PC-3 (cell line): ENCODE results near the gene CNIH3. TPM values are rescaled to one million over a fixed set of nuclear protein-coding genes. Genes with fewer than 3 reads are reported as not detected.

Source experiments
- ATAC-seq: fragments of 200-7000 bp; cut with Tn5 transposase; 2 replicates; pipeline ENCODE4 v1.9.1; 2020; ENCODE audit warnings: mild to moderate bottlenecking, moderate library complexity
- BruUV-seq: library from RNA; stranded (reverse); fragments of 400-500 nt; replicated peaks from 2 replicates; lab custom pipeline; 2021; lab: Mats Ljungman, UMichigan
- CTCF ChIA-PET: fragments of 300-600 bp; sonication (Branson Sonifier 250); formaldehyde crosslinking; loops from one replicate; lab custom pipeline; 2022; ENCODE audit warnings: antibody characterized with exemption; lab: Charles Lee
- POLR2A ChIA-PET: fragments of 300-600 bp; sonication (Branson Sonifier 250); formaldehyde crosslinking; loops from one replicate; lab custom pipeline; 2022; ENCODE audit warnings: antibody characterized with exemption; ENCODE audit not compliant: unreplicated experiment; lab: Charles Lee
- DNase-seq: peaks from one replicate; pipeline ENCODE4 v3.0.0-alpha.2; 2015
- H2AFZ ChIP-seq: fragments of 300-600 bp; sonication (generic); 2 replicates; pipeline ENCODE4 v1.6.0; 2016; ENCODE audit warnings: antibody characterized with exemption, low read length
- H3F3A ChIP-seq: fragments of 300-600 bp; sonication (generic); one replicate; pipeline ENCODE4 v1.6.0; 2017; ENCODE audit warnings: antibody characterized with exemption, low read length, control low read depth, mild to moderate bottlenecking; ENCODE audit not compliant: unreplicated experiment
- H3K27ac ChIP-seq: fragments of 300-600 bp; sonication (generic); 2 replicates; pipeline ENCODE4 v1.5.1; 2016; ENCODE audit warnings: mild to moderate bottlenecking, low read length
- H3K27me3 ChIP-seq: fragments of 300-600 bp; sonication (generic); 2 replicates; pipeline ENCODE4 v1.6.1; 2016; ENCODE audit warnings: low read length, mixed read lengths
- H3K36me3 ChIP-seq: fragments of 300-600 bp; sonication (generic); 2 replicates; pipeline ENCODE4 v1.6.1; 2016; ENCODE audit warnings: low read depth, mixed run types, low read length, mixed read lengths
- H3K4me1 ChIP-seq: fragments of 300-600 bp; sonication (generic); 2 replicates; pipeline ENCODE4 v1.5.1; 2016; ENCODE audit warnings: low read length; ENCODE audit not compliant: insufficient read depth
- H3K4me2 ChIP-seq: fragments of 300-600 bp; sonication (generic); 2 replicates; pipeline ENCODE4 v1.6.0; 2016; ENCODE audit warnings: low read length
- H3K4me3 ChIP-seq: fragments of 300-600 bp; sonication (generic); 2 replicates; pipeline ENCODE4 v1.5.1; 2016; ENCODE audit warnings: mild to moderate bottlenecking, low read length, mixed read lengths
- H3K79me2 ChIP-seq: fragments of 300-600 bp; sonication (generic); 2 replicates; pipeline ENCODE4 v1.6.1; 2017; ENCODE audit warnings: low read length, mixed read lengths
- H3K9ac ChIP-seq: fragments of 300-600 bp; sonication (generic); 2 replicates; pipeline ENCODE4 v1.6.0; 2016; ENCODE audit warnings: mild to moderate bottlenecking, low read length
- H3K9me2 ChIP-seq: fragments of 300-600 bp; sonication (generic); replicated peaks from 2 replicates; pipeline ENCODE4 v1.6.1; 2016; ENCODE audit warnings: mixed run types, low read length, mixed read lengths
- H3K9me3 ChIP-seq: fragments of 300-600 bp; sonication (generic); 2 replicates; pipeline ENCODE4 v1.6.1; 2016; ENCODE audit warnings: low read length, mixed read lengths
- H4K20me1 ChIP-seq: fragments of 300-600 bp; sonication (generic); 2 replicates; pipeline ENCODE4 v1.6.1; 2016; ENCODE audit warnings: low read length, mixed read lengths
- CTCF ChIP-seq: fragments of 300-600 bp; sonication (generic); conservative IDR thresholded peaks from 2 replicates; pipeline ENCODE4 v1.5.1; 2017; ENCODE audit warnings: antibody characterized with exemption, low read depth, mild to moderate bottlenecking, low read length
- EZH2 ChIP-seq: fragments of 300-600 bp; sonication (generic); IDR thresholded peaks from one replicate; pipeline ENCODE4 v1.6.1; 2017; ENCODE audit warnings: antibody characterized with exemption, mild to moderate bottlenecking, low read length; ENCODE audit not compliant: unreplicated experiment
- EZH2phosphoT487 ChIP-seq: fragments of 300-600 bp; sonication (generic); IDR thresholded peaks from 2 replicates; pipeline ENCODE4 v1.6.1; 2018; ENCODE audit warnings: mild to moderate bottlenecking, antibody characterized with exemption, low read length, borderline replicate concordance
- intact Hi-C: fragments of 100-400 bp; cut with micrococcal nuclease; formaldehyde crosslinking; loops from 2 replicates; pipeline ENCODE4 v1.9.0; 2023
- total RNA-seq: library from RNA; depleted of rRNA; stranded (reverse); fragments of >200 nt; gene quantifications from 2 replicates; pipeline ENCODE4 v1.2.3, GENCODE V29; 2014

The CNIH3 gene
- total RNA-seq, 1 experiment from 2014 or later: 7.4 TPM

- Histone ChIP-seq H3K36me3 (no peaks in the 10 kb centered on the region), H3K9ac (no peak overlapping the region), H3K4me2 (no peak overlapping the region), H4K20me1 (no peaks in the 10 kb centered on the region), H3K79me2 (no peaks in the 10 kb centered on the region), H3K9me2 (no peaks in the 10 kb centered on the region), H3K27ac (no peak overlapping the region), H2AFZ (no peak overlapping the region), H3K4me1 (peaks cover 46% of the 10 kb centered on the region), H3K27me3 (no peaks in the 10 kb centered on the region), H3K4me3 (no peak overlapping the region), H3F3A (no peaks in the 10 kb centered on the region), H3K9me3 (no peaks in the 10 kb centered on the region)
- ChIA-PET POLR2A (no interaction called here), CTCF (interaction anchor here (1.0 kb wide), 1 partner anchor 282 kb away, joined by 3 read pairs; no protein-coding TSS in a partner anchor)
- no peak for TF ChIP-seq EZH2phosphoT487
- TF ChIP-seq CTCF: no peak
- no peak for TF ChIP-seq EZH2
- DNase-seq (no peak), ATAC-seq (no peak)
- intact Hi-C loops: no loop called here
- no TSS peak for BruUV-seq
These were observed 24.5 kb downstream of the CNIH3 start for GRCh38 chr1:224640587-224640986.

- peak; percentile 73 for DNase-seq
- H3K27ac ChIP-seq: no peak overlapping the region
- intact Hi-C loops: loop anchor here (1.0 kb wide), 1 partner anchor 127 kb away; no protein-coding TSS in a partner anchor
- CTCF ChIA-PET: interaction anchor here (1.0 kb wide), 1 partner anchor 282 kb away, joined by 3 read pairs; no protein-coding TSS in a partner anchor
- no peaks in the 10 kb centered on the region for H3K79me2 ChIP-seq
- H3K4me3 ChIP-seq: no peak overlapping the region
- peak; percentile 29; the same call in 1 of the 2 replicates for ATAC-seq
- no peak overlapping the region for H3K9ac ChIP-seq
- peaks cover 41% of the 10 kb centered on the region for H3K4me1 ChIP-seq
- no TSS peak for BruUV-seq
- no peaks in the 10 kb centered on the region for H3K36me3 ChIP-seq
- no peaks in the 10 kb centered on the region for H3K9me2 ChIP-seq
- H4K20me1 ChIP-seq: no peaks in the 10 kb centered on the region
- TF ChIP-seq EZH2phosphoT487 (no peak), CTCF (peak; percentile 69)
- H2AFZ ChIP-seq: no peak overlapping the region
- H3K27me3 ChIP-seq: no peaks in the 10 kb centered on the region
- POLR2A ChIA-PET: no interaction called here
- no peak overlapping the region for H3K4me2 ChIP-seq
- no peaks in the 10 kb centered on the region for H3F3A ChIP-seq
- H3K9me3 ChIP-seq: no peaks in the 10 kb centered on the region
These were observed 24.9 kb downstream of the CNIH3 start for GRCh38 chr1:224641030-224641429.

GRCh38 chr1:224643653-224644052, 27.5 kb downstream of the CNIH3 start:
- Histone ChIP-seq H2AFZ (no peak overlapping the region), H3K27me3 (no peaks in the 10 kb centered on the region), H3K4me1 (peaks cover 18% of the 10 kb centered on the region), H3K36me3 (no peaks in the 10 kb centered on the region), H3K79me2 (no peaks in the 10 kb centered on the region), H3K9me2 (no peaks in the 10 kb centered on the region), H3F3A (no peaks in the 10 kb centered on the region), H3K9ac (no peak overlapping the region), H3K4me2 (no peak overlapping the region), H3K4me3 (no peak overlapping the region), H3K27ac (no peak overlapping the region), H3K9me3 (no peaks in the 10 kb centered on the region), H4K20me1 (no peaks in the 10 kb centered on the region)
- ChIA-PET CTCF (interaction anchor here (0.9 to 1.0 kb wide), 2 partner anchors 101 to 208 kb away, joined by 3 read pairs; no protein-coding TSS in a partner anchor), POLR2A (no interaction called here)
- intact Hi-C loops: loop anchor here (1.0 kb wide), 1 partner anchor 279 kb away; no protein-coding TSS in a partner anchor
- no peak for DNase-seq
- no TSS peak for BruUV-seq
- no peak for ATAC-seq
- no peak for TF ChIP-seq CTCF
- TF ChIP-seq EZH2phosphoT487: no peak
- no peak for TF ChIP-seq EZH2
